HepG2 (cell line): ENCODE data around the gene SYPL2. TPM values are rescaled to one million over a fixed set of nuclear protein-coding genes. Genes with fewer than 3 reads are reported as not detected.

Experiments
- ATAC-seq: fragments of 200-7000 bp; cut with Tn5 transposase; 3 replicates; pipeline ENCODE4 v1.9.1; 2020; ENCODE audit warnings: mild to moderate bottlenecking, moderate library complexity
- BruUV-seq: library from RNA; stranded (reverse); fragments of 400-500 nt; replicated peaks from 2 replicates; lab custom pipeline; 2021; lab: Mats Ljungman, UMichigan
- CTCF ChIA-PET: fragments of 300-600 bp; formaldehyde crosslinking; extraction: SDS; loops from one replicate; lab custom pipeline; 2021; ENCODE audit warnings: low total read pairs, inconsistent platforms, low intra/inter-chr PET ratio; lab: Yijun Ruan, JAX
- POLR2A ChIA-PET: fragments of 350-600 bp; sonication (Branson Sonifier 250); formaldehyde crosslinking; loops from one replicate; lab custom pipeline; 2020; ENCODE audit warnings: antibody characterized with exemption, inconsistent platforms; lab: Yijun Ruan, JAX
- DNase-seq: peaks from one replicate; pipeline ENCODE4 v3.0.0-alpha.2; 2015; ENCODE audit warnings: low spot score
- FAIRE-seq: peaks from 3 replicates; lab custom pipeline; 2011; peaks lifted over from hg19 to GRCh38; lab: Jason Lieb, UNC
- H2AFZ ChIP-seq: one replicate; pipeline ENCODE4 v1.6.1; 2011; ENCODE audit warnings: low read length, inconsistent platforms
- H3K27ac ChIP-seq: fragments of 300-600 bp; 3 replicates; pipeline ENCODE4 v1.8.0; 2011; ENCODE audit warnings: mixed run types, mild to moderate bottlenecking, mixed read lengths, low read length, inconsistent platforms; ENCODE audit not compliant: insufficient read depth; ENCODE audit errors: extremely low read length
- H3K27me3 ChIP-seq, 2 experiments: fragments of 200-600 bp in 1 of 2; 2 replicates in 1 of 2; 3 replicates in 1 of 2; pipeline versions ENCODE4 v1.6.0 to v1.8.0; 2011; ENCODE audit warnings: low read length in 2 of 2, mild to moderate bottlenecking in 2 of 2, moderate library complexity in 2 of 2, inconsistent platforms in 1 of 2; ENCODE audit not compliant: insufficient read depth in 2 of 2, control insufficient read depth in 1 of 2
- H3K36me3 ChIP-seq, 2 experiments: fragments of 200-600 bp in 1 of 2; replicated peaks in 1 of 2; 2 replicates in 1 of 2; 3 replicates in 1 of 2; pipeline versions ENCODE4 v1.5.1 to v1.8.0; 2011; ENCODE audit warnings: low read length in 2 of 2, inconsistent platforms in 1 of 2; ENCODE audit not compliant: insufficient read depth in 2 of 2, control insufficient read depth in 1 of 2
- H3K4me1 ChIP-seq: 2 replicates; pipeline ENCODE4 v1.5.1; 2012; ENCODE audit warnings: low read length, inconsistent platforms; ENCODE audit not compliant: insufficient read depth
- H3K4me2 ChIP-seq: 2 replicates; pipeline ENCODE4 v1.6.0; 2011; ENCODE audit warnings: low read depth, low read length, inconsistent platforms
- H3K4me3 ChIP-seq, 3 experiments: fragments of 200-600 bp in 1 of 3; sonication (generic), shearing (Covaris generic) in 1 of 3; replicated peaks in 1 of 3; 2 replicates each; pipeline ENCODE4 v1.5.1; 2011 to 2016; ENCODE audit warnings: low read length in 3 of 3, inconsistent platforms in 2 of 3, low read depth in 2 of 3, mild to moderate bottlenecking in 2 of 3, control low read depth in 1 of 3, mixed read lengths in 1 of 3; ENCODE audit not compliant: insufficient read depth in 1 of 3
- H3K79me2 ChIP-seq: one replicate; pipeline ENCODE4 v1.6.1; 2011; ENCODE audit warnings: low read length, inconsistent platforms; ENCODE audit not compliant: insufficient read depth
- H3K9ac ChIP-seq: 2 replicates; pipeline ENCODE4 v1.6.0; 2011; ENCODE audit warnings: mild to moderate bottlenecking, low read depth, low read length, inconsistent platforms; ENCODE audit not compliant: insufficient read depth
- H3K9me3 ChIP-seq: 2 replicates; pipeline ENCODE4 v1.5.1; 2012; ENCODE audit warnings: mild to moderate bottlenecking, low read length
- H4K20me1 ChIP-seq: 2 replicates; pipeline ENCODE4 v1.6.0; 2011; ENCODE audit warnings: inconsistent platforms, mild to moderate bottlenecking, low read length, moderate library complexity; ENCODE audit not compliant: insufficient read depth
- DMAP1 ChIP-seq: IDR thresholded peaks from 2 replicates; pipeline ENCODE4 v1.6.1; 2016
- ELF4 ChIP-seq: sonication (generic); formaldehyde crosslinking; IDR thresholded peaks from 2 replicates; pipeline ENCODE4 v1.5.0; 2020; ENCODE audit warnings: missing genetic modification reagents, mild to moderate bottlenecking, moderate library complexity, borderline replicate concordance
- MEF2D ChIP-seq: sonication (generic); formaldehyde crosslinking; IDR thresholded peaks from 2 replicates; pipeline ENCODE4 v1.5.1; 2020; ENCODE audit warnings: mild to moderate bottlenecking, missing genetic modification reagents
- SP5 ChIP-seq: IDR thresholded peaks from 2 replicates; pipeline ENCODE4 v1.6.1; 2016; ENCODE audit warnings: low read depth, borderline replicate concordance
- ZNF543 ChIP-seq: sonication (generic); formaldehyde crosslinking; IDR thresholded peaks from 2 replicates; pipeline ENCODE4 v1.4.0; 2020; ENCODE audit warnings: mild to moderate bottlenecking, missing genetic modification reagents
- ZNF747 ChIP-seq: sonication (generic); formaldehyde crosslinking; IDR thresholded peaks from 2 replicates; pipeline ENCODE4 v1.8.1; 2023; ENCODE audit warnings: missing genetic modification reagents, mild to moderate bottlenecking, borderline replicate concordance
- ZSCAN12 ChIP-seq: sonication (generic); formaldehyde crosslinking; IDR thresholded peaks from 2 replicates; pipeline ENCODE4 v1.9.0; 2021; ENCODE audit warnings: mild to moderate bottlenecking, missing genetic modification reagents
- WGBS: methylation state at CpG from one replicate; pipeline ENCODE4 v1.1.6; 2017; ENCODE audit warnings: low lambda C conversion rate; 5-methylcytosine and 5-hydroxymethylcytosine counted together
- in situ Hi-C: cut with HindIII; loops from 2 replicates; pipeline ENCODE4 v1.10.0; 2017; ENCODE audit warnings: low pct_unique_long_range_greater_than_20kb; ENCODE audit not compliant: extremely low pct_ligation_motif_present
- intact Hi-C: fragments of 100-400 bp; cut with micrococcal nuclease; formaldehyde crosslinking; loops from one replicate; pipeline ENCODE4 v1.10.0; 2022; ENCODE audit not compliant: unreplicated experiment
- polyA plus RNA-seq, 8 experiments: library from polyadenylated mRNA; depleted of rRNA in 3 of 8; stranded (reverse) in 7 of 8; unstranded in 1 of 8; fragments of >200 nt; fragmentation: Illumina TruSeq in 4 of 8; extraction: Trizol in 4 of 8; gene quantifications; 2 replicates each; pipeline versions ENCODE4 v1.2.1 to v1.2.3, GENCODE V29; 2011 to 2016; ENCODE audit warnings: low read depth in 4 of 8, missing spikeins in 1 of 8, mixed read lengths in 1 of 8; ENCODE audit not compliant: insufficient read depth in 1 of 8
- total RNA-seq, 5 experiments: library from RNA; depleted of rRNA; stranded (reverse); fragments of >200 nt; fragmentation: Illumina TruSeq; extraction: Trizol; gene quantifications; 2 replicates each; pipeline ENCODE4 v1.2.3, GENCODE V29; 2016; ENCODE audit warnings: low read depth in 1 of 5
- TF ChIP-seq, protein P1 (sequence below): sonication (generic); formaldehyde crosslinking; IDR thresholded peaks from 2 replicates; pipeline ENCODE4 v1.4.0; 2020; ENCODE audit warnings: missing genetic modification reagents
- TF ChIP-seq, protein P2 (sequence below): sonication (generic); formaldehyde crosslinking; IDR thresholded peaks from 2 replicates; pipeline ENCODE4 v1.4.0; 2020; ENCODE audit warnings: missing genetic modification reagents, mild to moderate bottlenecking, borderline replicate concordance
- TF ChIP-seq, protein P3 (sequence below): sonication (generic); formaldehyde crosslinking; IDR thresholded peaks from 2 replicates; pipeline ENCODE4 v1.4.0; 2020; ENCODE audit warnings: mild to moderate bottlenecking, missing genetic modification reagents, borderline replicate concordance
- TF ChIP-seq, protein P4 (sequence below): sonication (generic); formaldehyde crosslinking; IDR thresholded peaks from 2 replicates; pipeline ENCODE4 v1.8.0; 2022; ENCODE audit warnings: mild to moderate bottlenecking, missing genetic modification reagents, borderline replicate concordance

SYPL2 gene
- total and polyA plus RNA-seq, 2 of the 13 experiments (the other 11 are each of a cell fraction or from before 2014, with no cell fraction given) = 0.17 to 0.24 TPM

DNA sequence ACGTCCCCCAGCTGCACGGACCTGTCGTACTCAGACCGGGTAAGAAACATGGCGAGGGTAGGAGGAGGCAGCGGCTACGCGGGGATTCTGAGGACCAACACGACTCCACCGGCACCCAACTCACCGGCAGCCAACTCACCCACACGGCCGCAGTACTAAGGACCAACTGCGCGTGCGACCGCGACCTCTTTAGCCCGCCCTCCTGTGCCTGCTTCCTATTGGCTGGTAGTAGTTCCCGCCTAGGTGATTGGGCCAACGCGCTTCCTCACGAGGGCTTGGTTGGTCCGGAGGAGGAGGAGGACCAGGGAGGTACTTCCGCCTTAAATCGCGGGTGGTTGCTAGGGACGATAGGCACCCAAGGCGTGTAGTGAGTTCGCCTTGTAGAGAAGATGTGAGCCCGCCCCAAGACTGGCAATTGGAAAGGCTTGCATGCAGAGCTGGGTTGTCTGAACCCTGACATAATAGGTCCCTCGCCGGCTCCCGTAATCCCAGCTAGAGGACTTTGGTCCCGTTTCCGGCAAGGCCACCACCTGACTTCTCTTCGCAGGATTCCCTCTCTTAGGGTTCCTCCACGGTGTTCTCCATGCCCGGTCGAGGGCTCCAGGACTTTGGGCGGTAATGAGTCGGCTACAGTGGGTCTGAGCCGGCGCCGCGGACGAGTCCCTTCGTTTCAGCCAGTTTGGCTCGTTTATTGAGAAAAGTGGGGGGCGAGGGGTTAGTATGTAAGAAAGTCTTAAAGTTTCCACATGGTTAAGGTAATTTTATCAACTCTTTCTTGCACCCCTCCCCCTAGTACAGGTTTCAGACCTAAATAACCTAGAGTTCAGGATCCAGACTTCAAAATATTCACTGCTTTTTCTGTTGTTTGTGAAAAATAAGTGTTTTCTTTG, 39.8 kb upstream of the SYPL2 start, which contains the start of gene PSMA5:
TSS of gene PSMA5 (minus strand) at position 168 of the 890 bp plus-strand sequence. CDS start at position 50, 118 bp downstream.
- no TSS peak for BruUV-seq
- ChIA-PET CTCF (no interaction called here), POLR2A (interaction anchor here (0.9 to 2.3 kb wide), 18 partner anchors 10 to 336 kb away, joined by 3 to 12 read pairs (median 6); partner anchors contain the start of genes ATXN7L2, CYB561D1, GNAI3 and PSRC1)
- WGBS = 1% methylated on average over 35 of the region's 50 CpGs
- H2AFZ ChIP-seq = no peak within 1 kb of the TSS
- intact Hi-C loops (loop anchor here (2.0 to 5.0 kb wide), 3 partner anchors 14 to 66 kb away; partner anchors contain the start of gene CYB561D1), in situ Hi-C loops (loop anchor here (5.0 kb wide), 1 partner anchor 56 kb away; the partner anchor contains the start of gene ATXN7L2)
- no peaks in the 10 kb centered on the region; a peak in 1 of 5 replicates for H3K27me3 ChIP-seq
- ATAC-seq (peak; percentile 97), DNase-seq (peak; percentile 99), FAIRE-seq (peak; percentile 96)
- peaks cover 45% of the 10 kb centered on the region for H3K4me1 ChIP-seq
- peak within 1 kb of the TSS; percentile 85 for H3K9ac ChIP-seq
- H3K4me3 ChIP-seq = peak within 1 kb of the TSS; percentile 84 to 90 (median 84)
- H3K9me3 ChIP-seq = no peaks in the 10 kb centered on the region
- H3K4me2 ChIP-seq = peak within 1 kb of the TSS; percentile 73
- H4K20me1 ChIP-seq = peaks cover 14% of the 10 kb centered on the region
- H3K79me2 ChIP-seq = peaks cover 45% of the 10 kb centered on the region
- H3K27ac ChIP-seq = peak within 1 kb of the TSS; percentile 93
- peaks cover 1 to 5% of the 10 kb centered on the region in 2 experiments; a peak in 2 of 5 replicates for H3K36me3 ChIP-seq
- TF ChIP-seq DMAP1 = peak; percentile 86; the same call in 1 of the 2 replicates
- TF ChIP-seq, protein P1, sequence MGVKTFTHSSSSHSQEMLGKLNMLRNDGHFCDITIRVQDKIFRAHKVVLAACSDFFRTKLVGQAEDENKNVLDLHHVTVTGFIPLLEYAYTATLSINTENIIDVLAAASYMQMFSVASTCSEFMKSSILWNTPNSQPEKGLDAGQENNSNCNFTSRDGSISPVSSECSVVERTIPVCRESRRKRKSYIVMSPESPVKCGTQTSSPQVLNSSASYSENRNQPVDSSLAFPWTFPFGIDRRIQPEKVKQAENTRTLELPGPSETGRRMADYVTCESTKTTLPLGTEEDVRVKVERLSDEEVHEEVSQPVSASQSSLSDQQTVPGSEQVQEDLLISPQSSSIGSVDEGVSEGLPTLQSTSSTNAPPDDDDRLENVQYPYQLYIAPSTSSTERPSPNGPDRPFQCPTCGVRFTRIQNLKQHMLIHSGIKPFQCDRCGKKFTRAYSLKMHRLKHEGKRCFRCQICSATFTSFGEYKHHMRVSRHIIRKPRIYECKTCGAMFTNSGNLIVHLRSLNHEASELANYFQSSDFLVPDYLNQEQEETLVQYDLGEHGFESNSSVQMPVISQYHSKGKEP = 0 out of 2 replicates have a peak, but pooled peaks have one; percentile 26
- TF ChIP-seq, protein P2, sequence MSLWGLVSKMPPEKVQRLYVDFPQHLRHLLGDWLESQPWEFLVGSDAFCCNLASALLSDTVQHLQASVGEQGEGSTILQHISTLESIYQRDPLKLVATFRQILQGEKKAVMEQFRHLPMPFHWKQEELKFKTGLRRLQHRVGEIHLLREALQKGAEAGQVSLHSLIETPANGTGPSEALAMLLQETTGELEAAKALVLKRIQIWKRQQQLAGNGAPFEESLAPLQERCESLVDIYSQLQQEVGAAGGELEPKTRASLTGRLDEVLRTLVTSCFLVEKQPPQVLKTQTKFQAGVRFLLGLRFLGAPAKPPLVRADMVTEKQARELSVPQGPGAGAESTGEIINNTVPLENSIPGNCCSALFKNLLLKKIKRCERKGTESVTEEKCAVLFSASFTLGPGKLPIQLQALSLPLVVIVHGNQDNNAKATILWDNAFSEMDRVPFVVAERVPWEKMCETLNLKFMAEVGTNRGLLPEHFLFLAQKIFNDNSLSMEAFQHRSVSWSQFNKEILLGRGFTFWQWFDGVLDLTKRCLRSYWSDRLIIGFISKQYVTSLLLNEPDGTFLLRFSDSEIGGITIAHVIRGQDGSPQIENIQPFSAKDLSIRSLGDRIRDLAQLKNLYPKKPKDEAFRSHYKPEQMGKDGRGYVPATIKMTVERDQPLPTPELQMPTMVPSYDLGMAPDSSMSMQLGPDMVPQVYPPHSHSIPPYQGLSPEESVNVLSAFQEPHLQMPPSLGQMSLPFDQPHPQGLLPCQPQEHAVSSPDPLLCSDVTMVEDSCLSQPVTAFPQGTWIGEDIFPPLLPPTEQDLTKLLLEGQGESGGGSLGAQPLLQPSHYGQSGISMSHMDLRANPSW (CRISPR knock-in tag) = no peak
- TF ChIP-seq, protein P3, sequence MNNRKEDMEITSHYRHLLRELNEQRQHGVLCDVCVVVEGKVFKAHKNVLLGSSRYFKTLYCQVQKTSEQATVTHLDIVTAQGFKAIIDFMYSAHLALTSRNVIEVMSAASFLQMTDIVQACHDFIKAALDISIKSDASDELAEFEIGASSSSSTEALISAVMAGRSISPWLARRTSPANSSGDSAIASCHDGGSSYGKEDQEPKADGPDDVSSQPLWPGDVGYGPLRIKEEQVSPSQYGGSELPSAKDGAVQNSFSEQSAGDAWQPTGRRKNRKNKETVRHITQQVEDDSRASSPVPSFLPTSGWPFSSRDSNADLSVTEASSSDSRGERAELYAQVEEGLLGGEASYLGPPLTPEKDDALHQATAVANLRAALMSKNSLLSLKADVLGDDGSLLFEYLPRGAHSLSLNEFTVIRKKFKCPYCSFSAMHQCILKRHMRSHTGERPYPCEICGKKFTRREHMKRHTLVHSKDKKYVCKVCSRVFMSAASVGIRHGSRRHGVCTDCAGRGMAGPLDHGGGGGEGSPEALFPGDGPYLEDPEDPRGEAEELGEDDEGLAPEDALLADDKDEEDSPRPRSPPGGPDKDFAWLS = no peak
- no peak for TF ChIP-seq ZSCAN12
- peak; percentile 70 for TF ChIP-seq ZNF747 (CRISPR knock-in tag)
- TF ChIP-seq MEF2D (CRISPR knock-in tag) = no peak; the same call in 1 of the 2 replicates
- TF ChIP-seq SP5 = no peak
- TF ChIP-seq, protein P4, sequence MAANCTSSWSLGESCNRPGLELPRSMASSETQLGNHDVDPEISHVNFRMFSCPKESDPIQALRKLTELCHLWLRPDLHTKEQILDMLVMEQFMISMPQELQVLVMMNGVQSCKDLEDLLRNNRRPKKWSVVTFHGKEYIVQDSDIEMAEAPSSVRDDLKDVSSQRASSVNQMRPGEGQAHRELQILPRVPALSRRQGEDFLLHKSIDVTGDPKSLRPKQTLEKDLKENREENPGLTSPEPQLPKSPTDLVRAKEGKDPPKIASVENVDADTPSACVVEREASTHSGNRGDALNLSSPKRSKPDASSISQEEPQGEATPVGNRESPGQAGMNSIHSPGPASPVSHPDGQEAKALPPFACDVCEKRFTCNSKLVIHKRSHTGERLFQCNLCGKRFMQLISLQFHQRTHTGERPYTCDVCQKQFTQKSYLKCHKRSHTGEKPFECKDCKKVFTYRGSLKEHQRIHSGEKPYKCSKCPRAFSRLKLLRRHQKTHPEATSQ (CRISPR knock-in tag) = peak; percentile 68; the same call in 1 of the 2 replicates
- TF ChIP-seq ELF4 = peak; percentile 89; the same call in 1 of the 2 replicates
- peak; percentile 22; the same call in 1 of the 2 replicates for TF ChIP-seq ZNF543 (CRISPR knock-in tag)
